Measurements from ENCODE around the gene TBX1. TPM values are rescaled to one million over a fixed set of nuclear protein-coding genes. Genes with fewer than 3 reads are reported as not detected.

TBX1 gene
- total RNA-seq, 2 experiments from 2014 or later = not detected

GRCh38 chr22:19760951-19761724 lies 560 bp downstream of the TBX1 start:
- no peak for DNase-seq
- peaks cover 22% of the 10 kb centered on the region for H3K4me1 Mint-ChIP-seq
- no peaks in the 10 kb centered on the region for H3K9me3 Mint-ChIP-seq
- peaks cover 77% of the 10 kb centered on the region for H3K27me3 Mint-ChIP-seq
- H3K27ac Mint-ChIP-seq = no peak overlapping the region
- no peaks in the 10 kb centered on the region for H3K36me3 Mint-ChIP-seq
- H3K4me3 Mint-ChIP-seq = peak overlapping the region; percentile 45

GRCh38 chr22:19761725-19762567 lies 1.4 kb downstream of the TBX1 start:
- DNase-seq = no peak
- Mint-ChIP-seq H3K27ac (no peak overlapping the region), H3K36me3 (no peaks in the 10 kb centered on the region), H3K9me3 (no peaks in the 10 kb centered on the region), H3K4me3 (peak overlapping the region; percentile 45), H3K27me3 (peaks cover 74% of the 10 kb centered on the region), H3K4me1 (peaks cover 20% of the 10 kb centered on the region)

GRCh38 chr22:19762568-19763457 lies 2.2 kb downstream of the TBX1 start:
- H3K27ac Mint-ChIP-seq = no peak overlapping the region
- H3K4me3 Mint-ChIP-seq = no peak overlapping the region
- H3K9me3 Mint-ChIP-seq = no peaks in the 10 kb centered on the region
- H3K4me1 Mint-ChIP-seq = peaks cover 17% of the 10 kb centered on the region
- H3K27me3 Mint-ChIP-seq = peaks cover 74% of the 10 kb centered on the region
- DNase-seq = no peak
- no peaks in the 10 kb centered on the region for H3K36me3 Mint-ChIP-seq

GRCh38 chr22:19763458-19764298 lies 3.1 kb downstream of the TBX1 start:
- H3K27me3 Mint-ChIP-seq = peaks cover 78% of the 10 kb centered on the region
- H3K36me3 Mint-ChIP-seq = no peaks in the 10 kb centered on the region
- H3K9me3 Mint-ChIP-seq = no peaks in the 10 kb centered on the region
- DNase-seq = no peak
- no peak overlapping the region for H3K4me3 Mint-ChIP-seq
- no peak overlapping the region for H3K27ac Mint-ChIP-seq
- H3K4me1 Mint-ChIP-seq = peaks cover 17% of the 10 kb centered on the region

GRCh38 chr22:19764299-19764593 lies 3.7 kb downstream of the TBX1 start:
- Mint-ChIP-seq H3K4me3 (no peak overlapping the region), H3K36me3 (no peaks in the 10 kb centered on the region), H3K9me3 (no peaks in the 10 kb centered on the region), H3K27me3 (peaks cover 77% of the 10 kb centered on the region), H3K27ac (no peak overlapping the region), H3K4me1 (peaks cover 17% of the 10 kb centered on the region)
- DNase-seq = no peak

- no peak overlapping the region for H3K4me3 Mint-ChIP-seq
- H3K27me3 Mint-ChIP-seq = peaks cover 77% of the 10 kb centered on the region
- no peaks in the 10 kb centered on the region for H3K9me3 Mint-ChIP-seq
- H3K4me1 Mint-ChIP-seq = peaks cover 12% of the 10 kb centered on the region
- no peak overlapping the region for H3K27ac Mint-ChIP-seq
- no peak for DNase-seq
- H3K36me3 Mint-ChIP-seq = no peaks in the 10 kb centered on the region
These were observed 4.3 kb downstream of the TBX1 start for GRCh38 chr22:19764636-19765476.

GRCh38 chr22:19765477-19766239 lies 5.1 kb downstream of the TBX1 start:
- Mint-ChIP-seq H3K27me3 (peaks cover 79% of the 10 kb centered on the region), H3K4me1 (peaks cover 7% of the 10 kb centered on the region), H3K36me3 (no peaks in the 10 kb centered on the region), H3K27ac (no peak overlapping the region), H3K4me3 (no peak overlapping the region), H3K9me3 (no peaks in the 10 kb centered on the region)
- DNase-seq = no peak

GRCh38 chr22:19766240-19766510 lies 5.6 kb downstream of the TBX1 start:
- Mint-ChIP-seq H3K4me1 (peaks cover 7% of the 10 kb centered on the region), H3K27me3 (peaks cover 84% of the 10 kb centered on the region), H3K36me3 (no peaks in the 10 kb centered on the region), H3K4me3 (no peak overlapping the region), H3K27ac (no peak overlapping the region), H3K9me3 (no peaks in the 10 kb centered on the region)
- DNase-seq = no peak

- H3K4me1 Mint-ChIP-seq = peaks cover 5% of the 10 kb centered on the region
- H3K4me3 Mint-ChIP-seq = peak overlapping the region; percentile 55
- peak; percentile 68 for DNase-seq
- H3K27ac Mint-ChIP-seq = no peak overlapping the region
- H3K36me3 Mint-ChIP-seq = no peaks in the 10 kb centered on the region
- no peaks in the 10 kb centered on the region for H3K9me3 Mint-ChIP-seq
- peaks cover 87% of the 10 kb centered on the region for H3K27me3 Mint-ChIP-seq
These were observed 6.2 kb downstream of the TBX1 start for GRCh38 chr22:19766511-19767426.

- H3K36me3 Mint-ChIP-seq = no peaks in the 10 kb centered on the region
- H3K9me3 Mint-ChIP-seq = no peaks in the 10 kb centered on the region
- no peak overlapping the region for H3K27ac Mint-ChIP-seq
- peak overlapping the region; percentile 55 for H3K4me3 Mint-ChIP-seq
- no peak for DNase-seq
- H3K4me1 Mint-ChIP-seq = peaks cover 4% of the 10 kb centered on the region
- H3K27me3 Mint-ChIP-seq = peaks cover 89% of the 10 kb centered on the region
These were observed 7.1 kb downstream of the TBX1 start for GRCh38 chr22:19767427-19768341.

- no peaks in the 10 kb centered on the region for H3K9me3 Mint-ChIP-seq
- no peak overlapping the region for H3K4me3 Mint-ChIP-seq
- H3K27me3 Mint-ChIP-seq = peaks cover 87% of the 10 kb centered on the region
- DNase-seq = no peak
- H3K27ac Mint-ChIP-seq = no peak overlapping the region
- no peaks in the 10 kb centered on the region for H3K36me3 Mint-ChIP-seq
- peaks cover 6% of the 10 kb centered on the region for H3K4me1 Mint-ChIP-seq
These were observed 8.8 kb downstream of the TBX1 start for GRCh38 chr22:19769393-19769715.

Data from activated naive CD8-positive, alpha-beta T cell treated with anti-CD3 and anti-CD28 coated beads for 36 hours (primary cell).